GM18861 (cell line): Measurements from ENCODE around the gene ACER1.
"Not testable (repeated sequence)": the region's sequence is repeated elsewhere in the genome, so short reads cannot be mapped to it uniquely, and the experiment has no call there.

Experiments used
- ATAC-seq: cut with Tn5 transposase; IDR thresholded peaks from one replicate; pipeline ENCODE4 v1.9.1; 2021; ENCODE audit not compliant: unreplicated experiment

Gene ACER1

DNA sequence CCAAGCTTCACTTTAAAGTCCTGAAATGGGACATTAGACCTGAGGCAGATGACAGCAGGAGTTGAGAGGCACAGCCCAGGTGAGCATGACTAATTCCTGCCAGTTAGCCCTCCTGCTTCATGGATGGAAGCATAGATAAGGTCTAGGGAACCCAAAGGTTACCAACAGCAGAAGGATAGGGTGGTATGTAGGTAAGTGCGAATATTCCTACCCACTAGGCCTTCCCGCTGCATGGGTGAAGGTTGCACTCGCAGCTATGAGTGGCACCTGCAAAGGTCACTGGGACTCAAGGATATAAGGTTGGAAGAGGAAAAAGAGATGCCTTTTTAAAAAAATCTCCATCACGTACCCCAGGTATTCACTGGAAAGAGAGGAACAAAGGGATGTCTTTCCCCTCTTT is 41.4 kb downstream of the ACER1 start:
- no peak for ATAC-seq

DNA sequence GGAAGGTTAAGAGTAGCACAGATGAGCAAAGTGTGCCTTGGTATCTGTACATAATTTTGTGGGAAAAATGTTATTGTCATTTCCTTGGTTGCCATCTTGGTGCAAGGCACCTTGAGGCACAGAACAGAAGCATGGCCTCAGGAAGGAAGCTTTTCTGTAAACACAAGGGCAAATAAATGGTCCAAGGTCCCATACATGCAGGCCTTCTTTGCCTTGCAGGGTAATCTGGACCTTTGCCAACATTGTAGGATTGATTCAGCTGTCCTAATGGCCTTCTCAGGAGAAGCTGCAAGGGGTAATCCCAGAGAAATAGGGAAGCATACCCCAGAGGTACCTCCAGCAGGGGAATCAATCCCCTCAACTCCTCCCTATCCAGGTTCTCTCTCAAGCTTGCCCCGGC is 44.7 kb downstream of the ACER1 start:
- ATAC-seq, result no peak

DNA sequence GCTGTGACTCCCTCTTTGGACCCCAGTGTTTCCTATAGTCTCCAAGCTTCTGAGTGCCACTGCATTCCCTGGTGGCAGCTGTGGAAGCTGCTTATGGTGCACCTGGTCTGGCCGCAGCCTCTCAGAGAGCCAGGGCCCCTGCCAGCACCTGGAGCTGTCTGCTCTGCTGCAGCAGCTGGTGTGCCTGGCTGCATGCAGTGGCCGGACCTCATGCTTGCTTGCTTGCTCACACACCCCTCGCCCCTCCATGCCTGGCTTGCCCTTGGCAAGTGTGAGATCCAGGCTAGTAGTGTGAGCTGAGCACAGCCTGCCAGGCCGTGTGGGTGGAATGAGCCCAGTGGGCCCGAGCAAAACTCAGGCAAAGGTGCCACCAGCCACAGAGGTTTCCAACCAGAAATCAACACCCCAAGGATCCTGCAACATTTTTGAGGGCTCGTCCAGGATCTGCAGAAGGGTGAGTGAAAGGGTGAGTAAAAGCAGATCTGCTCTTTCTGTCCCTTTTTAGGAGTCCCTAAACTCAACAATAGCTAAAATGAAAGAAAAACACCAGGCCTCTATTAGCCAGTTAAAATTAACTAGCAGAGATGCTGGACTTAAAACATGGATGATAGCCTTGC is 46.0 kb downstream of the ACER1 start:
- ATAC-seq, result no peak

DNA sequence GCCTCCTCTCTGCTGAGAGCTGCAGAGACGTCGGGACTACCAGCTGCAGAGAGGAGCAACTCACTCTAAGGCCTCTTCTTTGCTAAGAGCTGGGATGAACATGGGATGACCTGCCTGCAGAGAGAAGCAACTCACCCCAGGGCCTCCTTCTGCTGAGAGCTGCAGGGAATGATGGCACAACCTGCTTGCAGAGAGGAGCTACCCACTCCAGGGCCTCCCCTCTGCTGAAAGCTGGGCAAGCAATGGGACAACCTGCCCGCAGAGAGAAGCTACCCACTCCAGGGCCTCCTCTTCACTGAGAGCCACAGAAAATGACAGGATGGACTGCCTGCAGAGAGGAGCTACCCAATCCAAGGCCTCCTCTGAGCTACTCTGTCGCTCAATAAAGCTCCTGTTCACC is 46.7 kb downstream of the ACER1 start:
- no peak for ATAC-seq

DNA sequence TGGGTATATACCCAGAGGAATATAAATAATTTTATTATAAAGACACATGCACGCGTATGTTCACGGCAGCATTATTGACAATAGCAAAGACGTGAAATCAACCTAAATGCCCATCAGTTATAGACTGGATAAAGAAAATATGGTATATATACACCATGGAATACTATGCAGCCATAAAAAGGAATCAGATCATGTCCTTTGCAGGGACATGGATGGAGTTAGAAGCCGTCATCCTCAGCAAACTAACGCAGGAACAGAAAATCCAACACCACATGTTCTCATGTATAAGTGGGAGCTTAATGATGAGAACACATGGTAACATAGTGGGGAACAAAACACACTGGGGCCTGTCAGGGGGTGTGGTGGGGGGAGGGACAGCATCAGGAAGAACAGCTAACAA is 51.0 kb downstream of the ACER1 start:
- ATAC-seq, result not testable (repeated sequence)

DNA sequence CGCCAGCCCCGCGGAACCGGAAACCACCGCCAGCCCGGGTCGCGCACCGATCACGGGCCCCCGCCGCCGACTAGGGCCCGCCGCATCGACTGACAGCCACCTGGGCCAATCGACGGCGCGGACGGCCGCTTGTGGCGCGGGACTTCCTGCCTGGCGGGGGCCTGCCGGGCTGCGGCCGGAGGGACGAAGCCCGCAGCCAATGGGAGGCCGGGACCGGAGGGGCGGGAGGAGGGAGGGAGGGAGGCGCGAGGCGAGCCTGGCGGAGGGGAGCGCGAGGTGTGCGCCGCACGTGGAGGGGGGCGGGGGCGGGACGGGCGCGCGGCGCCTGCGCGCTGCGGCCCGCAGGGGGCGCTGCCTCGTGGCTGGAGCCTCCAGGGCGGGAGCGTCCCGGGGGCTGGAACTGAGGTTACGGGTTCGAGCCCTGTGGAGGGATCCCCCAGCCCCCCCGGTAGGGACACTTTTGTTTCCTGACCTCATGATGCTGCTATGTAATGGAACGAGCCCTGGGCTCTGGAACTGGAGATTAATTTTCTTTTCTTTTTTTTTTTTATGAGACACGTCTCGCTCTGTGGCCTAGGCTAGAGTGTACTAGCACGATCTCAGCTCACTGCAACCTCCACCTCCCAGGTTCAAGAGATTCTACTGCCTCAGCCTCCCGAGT is 53.4 kb downstream of the ACER1 start, which contains the start of gene MLLT1:
Gene MLLT1, minus strand, starts transcription at position 45 of the 661 bp plus-strand sequence. CDS start 191 bp downstream, outside the sequence.
- peak; percentile 73 for ATAC-seq

DNA sequence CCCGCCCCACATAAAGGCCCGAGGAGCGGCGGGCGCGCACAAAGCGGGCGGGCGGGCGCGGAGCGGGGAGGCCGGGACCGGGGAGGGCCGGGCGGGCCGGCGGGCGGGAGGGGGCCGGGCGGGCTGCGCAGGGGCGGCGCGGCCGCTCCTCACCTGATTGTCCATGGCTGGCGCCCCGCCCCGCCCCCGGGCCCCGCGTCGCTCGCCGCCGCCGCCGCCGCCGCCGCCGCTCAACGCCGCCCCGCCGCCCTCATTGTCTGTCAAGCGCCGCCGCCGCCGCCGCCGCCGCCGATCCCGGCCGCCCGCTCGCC is 53.8 kb downstream of the ACER1 start:
- no peak for ATAC-seq

DNA sequence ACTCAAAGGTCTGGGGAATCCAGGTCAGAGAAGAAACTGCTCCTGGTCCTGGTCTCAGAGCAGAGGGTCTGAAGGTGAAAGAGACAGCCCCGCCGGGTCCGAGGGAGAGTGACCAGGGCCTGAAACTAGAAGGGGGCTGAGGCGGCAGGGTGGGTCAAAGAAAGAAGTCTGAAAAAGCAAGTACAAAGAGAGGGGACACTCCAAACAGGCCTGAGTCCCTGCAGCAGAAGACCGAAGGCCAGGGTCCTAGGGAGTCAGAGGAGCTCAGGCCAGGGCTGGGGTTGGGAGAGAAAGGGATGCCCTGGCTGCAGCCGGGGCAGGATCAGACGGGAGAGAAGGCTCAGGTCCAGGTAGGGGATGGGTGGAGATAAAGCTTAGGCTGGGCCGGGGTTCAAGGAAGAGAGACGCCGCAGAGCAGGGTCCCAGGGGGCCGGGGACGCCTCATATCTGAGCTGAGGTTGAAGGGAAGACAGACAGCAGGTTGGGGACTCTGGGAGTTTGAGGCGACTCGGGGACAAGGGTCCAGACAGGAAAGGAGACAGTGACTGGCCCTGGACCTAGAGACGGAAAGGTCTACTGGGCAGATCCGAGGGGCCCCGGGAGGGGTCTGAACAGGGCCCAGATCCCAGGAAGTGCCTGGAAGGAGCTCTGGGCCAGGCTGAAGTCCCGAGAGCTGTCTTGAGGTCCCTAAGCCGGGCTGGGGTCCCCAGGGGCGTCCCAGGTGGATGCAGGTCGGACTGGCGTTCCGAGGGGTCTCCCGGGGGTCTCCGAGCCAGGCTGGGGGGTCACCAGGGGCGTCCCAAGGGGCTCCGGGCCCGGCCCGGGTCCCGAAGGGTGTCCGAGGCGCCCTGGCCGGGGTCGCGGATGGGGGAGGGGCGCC is 54.4 kb downstream of the ACER1 start:
- ATAC-seq, result no peak

DNA sequence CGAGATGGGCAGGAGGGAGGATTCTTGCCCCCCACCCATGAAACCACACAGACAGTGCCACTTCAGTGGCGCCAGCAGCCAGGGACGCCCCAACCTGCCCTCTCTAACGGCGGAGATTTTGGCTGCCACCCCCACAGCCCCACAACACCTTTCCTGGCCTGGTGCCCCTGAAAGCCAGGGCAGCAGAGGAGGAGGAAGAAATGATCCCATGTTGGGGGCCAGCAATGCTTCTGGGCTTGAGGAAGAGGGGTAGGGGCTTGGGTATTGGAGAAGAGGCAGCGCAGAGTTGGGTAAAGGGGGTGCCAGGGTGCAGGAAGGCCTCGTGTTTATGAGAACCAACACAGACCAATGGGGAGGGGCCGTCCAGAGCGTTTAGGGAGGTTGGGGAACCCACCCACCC is 55.4 kb downstream of the ACER1 start:
- no peak for ATAC-seq

DNA sequence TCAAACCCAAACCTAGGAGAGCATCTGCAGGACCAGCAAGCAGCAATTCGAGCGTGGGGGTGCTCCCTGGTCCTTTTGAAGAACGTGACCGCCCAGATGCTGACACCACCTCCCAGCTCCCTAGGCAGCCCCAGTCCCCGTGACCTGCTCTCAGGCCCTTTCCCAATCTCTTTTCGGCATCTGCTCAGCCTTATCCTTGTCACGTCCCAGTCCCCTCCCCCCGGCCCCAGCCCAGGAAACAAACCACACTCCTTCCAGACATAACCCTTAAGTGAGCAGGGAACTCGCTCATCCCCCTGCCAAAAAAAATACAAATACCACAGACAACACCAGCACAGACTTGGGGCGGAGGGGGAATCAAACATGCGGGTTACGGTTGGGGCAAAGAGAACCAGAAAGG is 57.0 kb downstream of the ACER1 start:
- no peak for ATAC-seq

DNA sequence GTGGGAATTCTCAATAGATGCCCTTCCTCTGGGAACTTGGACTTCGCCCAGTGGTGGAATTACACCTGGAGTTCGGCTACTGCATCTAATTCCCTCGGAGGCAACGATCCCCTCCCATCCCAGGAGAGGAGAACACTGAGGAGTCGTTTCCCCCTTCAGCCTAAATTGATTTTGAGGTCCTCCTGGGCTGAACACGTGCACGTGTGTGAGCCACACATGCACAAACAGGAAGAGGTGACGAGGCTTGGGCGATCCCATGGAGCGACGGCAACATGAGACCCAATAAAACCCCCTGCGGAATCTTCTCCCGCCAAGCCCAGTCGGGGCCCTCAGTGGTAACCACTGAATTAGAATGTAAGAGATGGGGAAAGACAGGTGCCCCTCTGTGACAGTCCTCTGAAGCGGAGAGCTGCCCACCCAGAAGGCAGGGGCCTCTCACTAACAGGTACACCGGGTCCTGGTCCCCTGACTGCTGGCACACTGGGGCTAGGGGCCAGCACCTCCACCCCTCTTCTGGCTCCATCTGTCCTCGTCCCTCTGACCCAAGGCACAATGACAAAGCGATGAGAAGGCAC is 58.2 kb downstream of the ACER1 start:
- ATAC-seq, result no peak

DNA sequence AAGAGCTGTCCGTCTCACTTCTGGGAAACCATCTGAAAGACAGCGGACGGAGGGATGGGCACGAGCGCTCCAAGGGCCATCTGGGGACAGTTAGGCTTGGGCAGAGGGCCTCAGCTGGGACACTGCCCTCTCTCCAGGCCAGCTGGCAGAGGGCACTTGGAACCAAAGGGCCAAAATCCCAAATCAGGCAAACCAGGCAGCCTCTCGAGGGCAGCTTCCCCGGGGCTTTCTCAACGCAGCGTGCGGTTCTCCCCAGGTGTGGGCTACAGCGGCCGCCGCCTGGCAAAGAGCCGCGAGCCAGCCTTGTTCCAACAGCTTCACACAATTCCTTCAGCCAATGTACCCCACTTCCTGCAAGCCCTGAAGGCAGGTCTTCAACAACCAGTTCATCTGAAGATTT is 58.7 kb downstream of the ACER1 start:
- ATAC-seq, result no peak

DNA sequence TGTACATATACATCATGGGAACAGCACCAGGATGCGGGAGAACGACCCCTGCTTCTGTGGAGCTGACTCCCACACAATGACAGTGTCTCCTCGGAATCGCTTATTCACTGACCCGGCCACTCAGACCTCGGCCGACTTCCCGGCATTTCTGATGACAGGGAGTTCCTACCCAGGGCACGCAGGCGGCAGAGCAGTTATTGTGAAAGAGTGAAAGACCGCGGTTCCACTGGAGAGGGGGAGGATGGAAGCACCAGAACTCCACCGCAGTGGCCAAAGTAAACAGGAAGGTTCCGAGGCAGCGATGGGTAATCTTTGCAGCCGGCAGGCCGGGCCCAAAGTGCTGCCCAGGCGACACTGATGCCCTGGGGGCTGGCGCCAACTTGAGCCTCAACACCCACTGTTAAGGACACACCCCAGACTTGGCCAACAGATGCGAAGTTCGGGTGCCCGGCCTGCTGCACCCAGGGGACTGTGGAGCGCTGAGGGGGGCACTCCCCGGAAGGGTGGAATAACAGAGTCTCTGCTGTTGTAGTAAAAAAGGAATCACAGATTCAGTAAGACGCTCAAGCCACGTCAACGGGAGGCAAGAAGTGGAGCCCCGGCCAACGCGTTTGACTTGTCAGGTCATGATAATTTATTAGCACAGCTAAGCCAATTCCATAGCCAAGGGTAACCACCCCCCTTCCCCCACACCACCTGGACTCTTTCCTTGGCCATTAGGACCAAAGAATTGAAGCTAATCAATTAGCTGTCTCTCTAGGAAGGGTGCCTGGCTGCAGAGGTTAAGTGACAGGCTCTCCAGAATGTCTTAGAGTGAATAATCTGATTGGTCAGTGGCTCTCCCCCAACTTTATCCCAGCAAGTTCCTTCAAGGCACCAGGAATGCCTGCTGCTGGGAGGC is 59.5 kb downstream of the ACER1 start:
- ATAC-seq, result no peak

DNA sequence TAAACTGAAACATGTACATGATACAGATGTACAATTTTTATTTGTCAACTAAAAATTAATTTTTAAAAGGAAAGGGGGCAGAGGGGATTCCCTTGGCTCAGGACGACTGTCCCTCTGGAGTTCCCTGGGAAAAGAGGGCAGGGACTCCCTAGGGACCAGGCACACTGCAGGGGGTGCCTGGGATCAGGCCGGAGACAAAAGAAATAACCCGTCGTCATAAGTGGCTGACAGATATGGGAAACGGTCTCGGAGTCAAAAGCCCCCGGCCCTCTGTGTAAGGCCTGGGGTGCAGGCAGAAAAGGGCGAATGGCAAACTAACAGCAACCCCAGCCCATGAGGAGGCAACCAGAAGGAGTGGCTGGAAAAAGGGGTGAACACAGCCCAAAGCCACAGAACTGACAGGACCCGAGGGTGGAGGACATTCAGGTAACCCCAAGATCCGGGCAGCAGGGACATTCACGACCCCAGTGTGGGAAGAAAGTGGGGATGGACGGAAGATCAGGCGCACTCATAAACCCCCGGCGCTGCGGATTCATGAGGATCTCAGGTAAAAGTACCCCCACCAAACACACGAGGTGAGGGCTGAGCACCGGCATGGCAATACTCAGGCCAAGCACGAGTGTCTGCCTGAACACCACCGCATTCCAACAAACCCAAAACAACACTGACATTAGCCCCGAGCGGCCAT is 60.4 kb downstream of the ACER1 start:
- no peak for ATAC-seq

DNA sequence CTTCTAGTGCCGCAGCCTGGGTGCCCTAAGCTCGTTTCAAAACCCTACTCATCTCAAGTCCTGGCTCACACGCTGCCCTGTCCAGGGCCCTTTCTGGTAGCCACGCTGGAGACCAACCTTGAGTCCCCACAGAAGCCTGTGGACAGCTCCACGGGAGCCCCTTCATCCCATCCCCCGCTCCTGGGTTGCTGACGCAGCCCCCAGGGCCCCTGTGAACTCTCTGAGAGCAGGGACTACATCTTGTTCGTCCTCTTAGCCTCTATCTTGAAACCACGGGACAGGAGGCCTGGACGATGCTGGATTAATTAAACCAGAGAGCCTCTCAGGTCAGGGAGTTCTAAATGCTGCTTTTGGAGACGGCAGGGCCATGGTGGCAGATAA is 61.0 kb downstream of the ACER1 start:
- ATAC-seq, result no peak

DNA sequence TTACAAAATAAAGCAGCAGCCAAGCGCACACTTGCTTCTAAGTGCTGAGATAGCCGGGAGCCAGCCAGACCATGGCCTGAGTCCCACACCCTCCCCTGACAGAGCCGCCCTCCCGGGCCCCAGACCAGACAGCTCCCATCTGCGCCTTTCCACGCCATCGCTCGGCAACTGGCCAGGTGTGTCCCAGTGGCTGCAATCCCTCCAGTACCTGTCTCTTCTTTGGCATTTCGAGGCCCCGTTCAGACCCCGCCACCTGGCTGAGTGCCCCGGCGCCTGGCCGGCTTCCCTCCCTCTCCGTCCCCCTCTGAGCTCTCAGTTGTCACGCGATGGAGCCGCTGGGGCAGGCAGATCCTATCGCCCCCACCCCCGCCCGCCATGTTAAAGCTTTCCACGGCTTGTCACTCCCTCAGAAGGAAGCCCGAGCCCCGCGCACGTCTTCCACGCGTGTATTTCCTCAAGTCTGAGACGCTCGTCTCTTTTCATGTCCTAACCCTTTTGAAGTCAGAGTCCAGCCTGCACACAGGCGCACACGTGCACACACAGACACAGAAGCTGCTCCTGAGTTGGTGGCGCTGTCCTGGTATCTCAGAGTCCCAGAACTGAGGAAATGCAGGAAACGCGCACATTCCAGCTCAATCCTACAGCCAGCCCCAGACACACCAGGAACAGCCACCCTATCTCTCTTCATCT is 61.5 kb downstream of the ACER1 start:
- no peak for ATAC-seq

DNA sequence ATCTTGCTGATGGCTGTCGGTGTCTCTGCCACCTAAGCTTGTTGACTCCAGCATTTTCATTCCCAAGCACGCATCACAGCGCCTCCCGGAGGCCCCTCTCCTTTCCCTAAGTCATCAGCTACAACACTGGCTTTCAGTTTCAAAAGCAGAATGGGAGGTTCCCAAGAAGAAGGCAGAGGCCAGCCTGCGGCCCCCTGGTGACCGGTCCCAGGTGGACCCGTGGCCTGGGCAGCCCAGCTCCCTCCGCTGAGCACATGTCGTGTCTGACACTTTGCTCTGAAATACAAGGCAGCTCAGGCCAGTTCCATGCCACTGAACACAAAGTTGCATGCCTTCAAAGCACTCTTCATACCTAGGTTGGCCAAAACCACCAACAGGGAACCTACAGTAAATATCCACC is 62.2 kb downstream of the ACER1 start:
- ATAC-seq, result no peak

DNA sequence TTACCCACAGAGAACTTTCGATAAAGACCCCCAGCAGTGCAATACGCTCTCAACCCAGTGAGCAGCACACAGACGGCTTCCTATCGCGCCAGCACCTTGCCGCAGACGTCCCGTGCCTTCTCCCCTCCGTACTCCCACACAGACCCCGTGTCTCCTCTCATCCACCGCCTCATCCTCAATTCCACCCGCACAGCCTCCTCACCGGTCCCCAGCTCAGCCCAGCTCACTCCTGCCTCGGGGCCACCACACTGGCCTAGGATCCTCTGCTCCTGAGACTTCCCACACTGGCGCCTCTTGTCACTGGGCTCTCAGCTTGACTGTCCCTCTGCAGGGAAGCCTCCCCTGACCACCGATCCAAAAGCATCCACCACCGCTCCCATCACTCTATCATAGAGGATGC is 62.6 kb downstream of the ACER1 start:
- ATAC-seq, result no peak

DNA sequence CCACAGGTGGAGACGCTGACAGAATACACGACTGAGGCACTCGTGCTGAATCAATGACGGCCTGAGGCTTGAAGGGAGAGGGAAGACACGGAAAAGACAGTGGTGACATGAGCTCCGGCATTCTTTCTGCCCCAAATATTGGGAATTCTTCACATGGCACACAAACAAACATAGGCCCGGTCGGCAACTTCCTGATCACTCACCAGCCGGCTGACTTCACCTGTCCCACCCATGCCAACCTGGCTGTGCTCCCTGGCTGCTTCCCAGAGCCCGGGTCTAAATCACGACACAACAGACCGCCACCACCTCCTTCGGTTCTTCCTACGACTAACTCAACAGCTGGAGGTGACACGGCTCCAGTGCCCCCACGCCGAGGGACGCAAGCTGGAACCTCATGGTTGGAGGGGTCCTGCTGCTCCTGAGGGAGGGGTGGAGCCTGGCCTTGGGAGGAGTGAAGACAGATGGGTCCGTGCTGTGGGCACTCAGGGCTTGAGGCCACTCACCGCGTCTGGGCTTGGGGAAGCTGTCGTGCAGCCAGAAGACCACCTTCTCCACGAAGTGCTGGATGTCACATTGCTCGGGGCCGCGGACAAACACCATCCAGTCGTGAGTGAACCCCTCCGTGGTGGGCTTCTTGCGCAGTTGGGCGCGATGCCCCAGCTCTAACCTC is 63.2 kb downstream of the ACER1 start:
- no peak for ATAC-seq
